Erythroblast (primary cell): Measurements from ENCODE around the gene LAPTM4A.

ENCODE experiments used
- DNase-seq, 2 experiments: peaks; one replicate each; lab custom pipeline; 2025; lab: John Stamatoyannopoulos, UW
- GATA1 ChIP-seq: IDR thresholded peaks from 2 replicates; pipeline ENCODE4 v1.6.1; 2011; ENCODE audit warnings: low read depth, mild to moderate bottlenecking, control low read depth, low read length, moderate library complexity
- POLR2A ChIP-seq: IDR thresholded peaks from 2 replicates; pipeline ENCODE4 v1.6.1; 2011; ENCODE audit warnings: mild to moderate bottlenecking, low read length

LAPTM4A gene

GRCh38 chr2:20052861-20053281 lies 1.4 kb upstream of the LAPTM4A start:
- TF ChIP-seq POLR2A: no peak
- TF ChIP-seq GATA1: no peak
- peak; percentile 84 to 85 for DNase-seq

- TF ChIP-seq POLR2A (no peak), GATA1 (no peak)
- no peak for DNase-seq
Observed at GRCh38 chr2:20052229-20052851, 912 bp upstream of the LAPTM4A start.

- TF ChIP-seq GATA1 (no peak), POLR2A (no peak)
- peak; percentile 68 to 75 for DNase-seq
Observed at GRCh38 chr2:20050646-20051531, 539 bp downstream of the LAPTM4A start.

- TF ChIP-seq GATA1: no peak
- peak; percentile 75 for TF ChIP-seq POLR2A
- peak; percentile 87 to 90 for DNase-seq
Observed at GRCh38 chr2:20050104-20050645, 1.3 kb downstream of the LAPTM4A start.

- no peak for DNase-seq
- no peak for TF ChIP-seq POLR2A
- no peak for TF ChIP-seq GATA1
Observed at GRCh38 chr2:20049637-20050036, 1.8 kb downstream of the LAPTM4A start.

- DNase-seq: peak in 1 of 2 experiments; percentile 26
- no peak for TF ChIP-seq POLR2A
- TF ChIP-seq GATA1: no peak
Observed at GRCh38 chr2:20048488-20049448, 2.7 kb downstream of the LAPTM4A start.

- DNase-seq: peak in 1 of 2 experiments; percentile 27
Observed at GRCh38 chr2:20045712-20046292, 5.6 kb downstream of the LAPTM4A start.

- TF ChIP-seq GATA1 (no peak), POLR2A (no peak)
- DNase-seq: no peak
Observed at GRCh38 chr2:20044778-20045177, 6.7 kb downstream of the LAPTM4A start.

GRCh38 chr2:20042531-20042930 lies 8.9 kb downstream of the LAPTM4A start:
- TF ChIP-seq POLR2A (no peak), GATA1 (no peak)
- DNase-seq: no peak

- no peak for TF ChIP-seq POLR2A
- no peak for TF ChIP-seq GATA1
- peak; percentile 3 to 63 for DNase-seq
Observed at GRCh38 chr2:20040489-20041172, 10.8 kb downstream of the LAPTM4A start.

GRCh38 chr2:20037660-20038059 lies 13.8 kb downstream of the LAPTM4A start:
- no peak for DNase-seq
- TF ChIP-seq POLR2A (no peak), GATA1 (no peak)

- no peak for DNase-seq
- TF ChIP-seq POLR2A (no peak), GATA1 (no peak)
Observed at GRCh38 chr2:20035955-20036666, 15.3 kb downstream of the LAPTM4A start.
